DMS53 (cell line): Measurements from ENCODE around the gene EIF5A.
A peak's percentile ranks its signal among the peaks of the same experiment; 100 is the strongest.

Source experiments
- DNase-seq: peaks from one replicate; lab custom pipeline; 2025; lab: John Stamatoyannopoulos, UW

Gene EIF5A

DNA sequence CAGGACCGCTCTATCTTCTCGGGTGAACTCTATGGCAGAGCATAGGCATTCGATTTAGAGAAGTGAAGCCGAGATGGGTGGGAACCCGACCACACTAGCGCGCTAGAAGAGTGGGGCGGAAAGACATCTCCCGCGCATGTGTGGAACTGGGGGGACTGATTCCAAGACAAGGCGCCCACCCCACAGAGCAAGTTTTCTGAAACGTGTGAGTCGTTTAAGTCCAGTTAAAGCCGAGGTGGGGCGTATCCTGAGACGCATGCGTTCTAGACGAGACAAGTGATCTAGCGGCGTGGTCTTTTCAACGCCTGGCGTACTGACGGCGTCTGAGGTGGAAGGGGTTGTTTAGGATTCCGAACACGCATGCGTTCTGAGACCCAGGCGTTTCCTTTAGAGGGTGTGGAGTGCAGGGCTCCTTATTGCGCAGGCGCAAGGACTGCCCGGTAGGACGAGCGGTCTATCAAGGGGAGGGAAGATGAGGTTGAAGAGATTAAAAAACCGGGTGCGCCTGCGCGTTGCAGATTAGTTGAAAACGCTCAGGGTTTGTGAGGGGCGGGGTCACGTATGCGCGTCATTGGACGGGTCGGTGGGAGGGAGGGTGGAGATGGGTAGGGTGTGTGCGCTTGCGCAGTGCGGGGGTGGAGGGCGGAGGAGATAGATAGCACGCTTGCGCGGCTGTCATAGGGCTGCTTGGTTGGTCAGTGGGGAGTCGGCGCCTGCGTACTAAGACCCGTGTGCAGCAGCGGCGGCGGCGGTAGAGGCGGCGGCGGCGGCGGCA, at the start of gene EIF5A:
EIF5A (plus strand) TSS at position 718 of the 775 bp plus-strand sequence. CDS start 2,008 bp downstream, outside the sequence.
- DNase-seq = peak; percentile 100

DNA sequence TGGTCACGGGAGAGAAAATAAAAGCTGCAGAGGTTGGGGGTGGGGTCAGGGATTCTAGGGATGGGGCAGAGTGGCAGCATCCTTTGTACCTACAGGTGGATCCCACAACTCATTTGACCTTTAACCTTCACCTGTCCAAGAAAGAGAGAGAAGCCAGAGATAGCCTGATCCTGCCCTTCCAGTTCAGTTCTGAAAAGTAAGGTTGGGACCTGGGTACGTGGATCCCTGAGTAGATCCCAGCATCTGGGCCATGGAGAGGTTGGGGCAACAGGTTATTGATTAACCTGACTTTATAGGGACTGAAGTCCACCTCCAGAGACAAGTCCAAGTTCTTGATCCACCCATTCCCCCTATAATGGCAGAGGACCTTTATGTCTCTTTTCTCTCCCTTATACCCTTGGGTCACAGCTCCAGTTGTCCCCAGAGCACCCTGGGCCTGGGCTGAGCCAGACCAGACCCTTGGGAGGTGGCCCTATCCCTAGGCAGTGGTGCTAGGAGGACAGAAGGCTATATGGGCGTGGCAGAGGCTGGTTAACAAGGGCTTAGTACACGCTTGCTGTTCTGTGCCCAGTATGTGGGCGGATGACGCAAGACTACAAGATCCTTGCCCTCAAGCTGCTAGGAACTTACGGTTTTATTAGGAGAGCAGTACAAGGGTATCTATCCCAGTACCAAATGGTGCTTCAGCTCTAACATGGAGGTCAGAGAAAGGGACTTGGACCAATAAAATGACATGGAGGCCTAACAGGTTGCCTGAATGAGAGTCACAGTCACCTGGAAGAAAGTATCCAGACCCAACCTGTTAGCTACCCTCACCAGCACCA, 48.5 kb upstream of the EIF5A start:
- peak; percentile 64 for DNase-seq

DNA sequence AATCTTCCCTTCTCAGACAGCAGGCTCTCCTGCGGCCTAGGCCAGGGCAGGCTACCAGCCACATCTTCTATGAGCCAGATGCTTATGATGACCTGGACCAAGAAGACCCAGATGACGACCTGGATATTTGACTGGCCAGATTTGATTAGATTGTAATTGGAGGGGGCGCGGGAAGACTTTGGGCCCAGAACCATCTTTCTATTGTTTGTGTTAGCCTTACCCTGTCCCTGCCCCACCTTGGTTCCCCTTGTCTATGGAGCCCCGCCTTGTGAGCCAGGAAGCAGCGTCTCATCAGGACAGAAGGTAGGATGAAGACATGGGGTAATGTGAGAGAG, 47.9 kb upstream of the EIF5A start:
- no peak for DNase-seq

DNA sequence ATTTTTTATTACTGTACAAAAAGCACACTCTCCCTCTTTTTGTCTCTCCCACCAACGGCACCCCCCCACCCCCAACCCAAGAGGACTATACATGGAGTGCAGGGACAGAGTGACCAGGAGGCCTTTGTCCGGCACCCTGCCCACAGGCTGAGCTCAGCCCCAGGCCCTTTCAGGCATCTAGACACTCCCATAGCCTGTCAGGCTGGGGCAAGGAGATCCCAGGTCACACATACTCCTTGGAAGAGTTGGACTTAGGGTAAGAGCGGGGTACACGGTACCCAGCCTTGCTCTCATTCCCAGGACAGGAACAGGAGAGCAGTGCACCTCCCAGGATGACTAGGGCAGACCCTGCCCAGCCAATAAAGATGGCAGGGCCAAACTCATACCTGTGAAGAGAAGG, 47.3 kb upstream of the EIF5A start:
- DNase-seq = peak; percentile 48

DNA sequence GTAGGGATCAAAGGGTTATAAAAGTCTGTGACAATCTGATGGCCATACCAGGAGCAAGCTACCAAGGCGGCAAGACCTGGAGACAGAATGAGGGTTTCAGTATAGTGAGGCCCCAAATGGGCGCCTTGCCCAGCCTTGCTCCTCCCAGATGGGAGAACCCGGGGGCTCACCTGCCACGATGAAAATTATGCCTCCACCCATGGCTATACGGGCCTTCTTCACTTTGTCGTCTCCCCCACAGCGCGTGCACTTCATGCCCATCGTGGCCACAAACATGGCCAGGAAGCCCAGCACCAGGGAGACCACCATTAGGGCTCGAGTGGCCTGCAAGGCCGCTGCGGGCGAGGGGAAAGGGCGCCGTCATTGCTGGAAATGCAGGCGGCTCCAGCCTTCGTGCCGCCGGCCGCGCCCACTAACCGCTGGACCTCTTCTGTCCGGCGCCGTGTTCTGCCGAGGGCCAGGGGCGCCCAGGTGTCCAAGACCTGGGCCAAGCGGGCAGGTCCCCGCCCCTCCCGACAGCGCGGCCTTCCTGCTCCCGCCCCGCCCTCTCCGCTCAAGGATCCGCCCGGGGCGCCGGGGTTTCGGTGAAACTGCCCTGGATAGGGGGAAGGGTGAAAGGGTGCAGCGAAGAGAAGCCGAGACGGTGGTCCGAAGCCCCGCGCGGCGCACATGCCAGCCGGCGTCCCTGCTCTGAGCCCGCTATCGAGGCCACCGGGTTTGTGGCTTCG, 46.6 kb upstream of the EIF5A start:
- DNase-seq = peak; percentile 96

DNA sequence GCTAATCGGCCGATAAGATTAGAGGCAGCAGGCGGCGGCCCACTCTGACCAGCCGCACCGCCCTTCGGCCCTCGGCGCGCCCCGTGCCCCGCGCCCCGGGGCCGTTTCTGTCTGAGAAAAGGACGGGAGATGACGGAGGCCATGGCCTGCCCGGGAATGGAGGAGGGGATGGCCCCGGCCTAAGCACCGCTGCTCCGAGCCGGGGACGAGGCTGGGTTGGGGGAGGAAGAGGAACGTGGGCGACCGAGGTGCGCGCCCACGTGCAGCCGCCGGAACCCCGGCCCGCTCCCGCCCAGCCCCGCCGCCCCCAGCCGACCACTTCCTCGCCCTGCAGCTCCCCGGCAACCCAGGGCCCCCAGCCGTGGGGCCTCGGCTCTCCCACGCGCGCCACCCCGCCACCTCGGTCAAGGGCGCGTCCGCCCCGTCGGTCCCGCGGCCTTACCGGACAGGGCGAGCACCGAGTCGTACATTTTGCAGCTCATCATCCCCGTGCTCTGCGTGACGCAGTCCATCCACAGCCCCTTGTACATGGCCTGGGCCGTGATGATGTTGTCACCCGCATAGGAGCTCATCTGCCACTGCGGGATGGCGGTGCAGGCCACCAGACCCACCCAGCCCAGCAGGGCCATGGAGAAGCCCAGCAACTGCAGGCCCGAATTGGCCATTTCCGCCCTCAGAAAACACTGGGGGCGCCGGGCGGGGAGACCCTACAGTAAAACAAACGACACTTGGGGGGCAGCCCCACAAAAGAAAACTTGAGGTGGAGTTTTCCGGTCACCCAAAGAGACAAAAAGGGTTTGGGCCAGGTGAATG, 45.8 kb upstream of the EIF5A start:
- peak; percentile 78 for DNase-seq

DNA sequence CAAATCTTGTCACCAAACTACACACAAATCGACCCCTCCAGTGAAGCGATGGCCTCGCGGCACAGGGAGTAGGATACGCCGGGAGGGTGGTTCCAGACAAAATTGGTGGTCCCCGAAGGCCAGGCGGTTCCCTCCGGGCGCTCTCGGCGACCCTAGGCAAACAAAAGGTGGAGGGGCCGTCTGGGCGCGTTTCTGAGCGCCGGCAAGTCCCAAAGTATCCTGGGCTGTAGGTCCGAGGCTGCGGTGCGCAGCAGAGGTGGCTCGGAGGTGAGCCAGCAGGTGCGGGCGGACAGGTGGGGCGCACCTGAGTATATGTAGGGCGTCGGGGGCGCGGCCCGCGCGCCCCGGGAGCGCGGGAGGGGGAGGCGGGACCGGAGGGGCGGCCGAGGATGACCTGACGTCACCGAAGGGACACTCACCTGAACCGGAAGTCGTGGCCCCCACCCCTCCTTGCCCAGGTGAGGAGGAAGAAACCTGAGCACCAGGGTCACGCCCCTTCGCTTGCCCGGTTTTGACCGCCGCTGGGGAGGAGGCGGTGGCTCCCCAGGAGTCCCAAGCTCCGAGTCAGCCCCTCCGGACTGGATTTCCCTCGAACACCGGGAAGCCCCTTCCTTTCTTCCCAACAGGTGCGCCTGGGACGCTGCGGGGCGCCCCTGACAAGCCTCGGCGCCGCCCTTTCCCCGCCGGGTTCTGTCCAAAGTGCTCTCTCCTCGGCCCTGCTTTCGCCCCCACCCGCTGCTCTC, 45.1 kb upstream of the EIF5A start, which contains the start of gene CLDN7:
CLDN7 (minus strand) TSS at position 287 of the 743 bp plus-strand sequence. CDS start 435 bp downstream, outside the sequence.
- DNase-seq = peak; percentile 99

DNA sequence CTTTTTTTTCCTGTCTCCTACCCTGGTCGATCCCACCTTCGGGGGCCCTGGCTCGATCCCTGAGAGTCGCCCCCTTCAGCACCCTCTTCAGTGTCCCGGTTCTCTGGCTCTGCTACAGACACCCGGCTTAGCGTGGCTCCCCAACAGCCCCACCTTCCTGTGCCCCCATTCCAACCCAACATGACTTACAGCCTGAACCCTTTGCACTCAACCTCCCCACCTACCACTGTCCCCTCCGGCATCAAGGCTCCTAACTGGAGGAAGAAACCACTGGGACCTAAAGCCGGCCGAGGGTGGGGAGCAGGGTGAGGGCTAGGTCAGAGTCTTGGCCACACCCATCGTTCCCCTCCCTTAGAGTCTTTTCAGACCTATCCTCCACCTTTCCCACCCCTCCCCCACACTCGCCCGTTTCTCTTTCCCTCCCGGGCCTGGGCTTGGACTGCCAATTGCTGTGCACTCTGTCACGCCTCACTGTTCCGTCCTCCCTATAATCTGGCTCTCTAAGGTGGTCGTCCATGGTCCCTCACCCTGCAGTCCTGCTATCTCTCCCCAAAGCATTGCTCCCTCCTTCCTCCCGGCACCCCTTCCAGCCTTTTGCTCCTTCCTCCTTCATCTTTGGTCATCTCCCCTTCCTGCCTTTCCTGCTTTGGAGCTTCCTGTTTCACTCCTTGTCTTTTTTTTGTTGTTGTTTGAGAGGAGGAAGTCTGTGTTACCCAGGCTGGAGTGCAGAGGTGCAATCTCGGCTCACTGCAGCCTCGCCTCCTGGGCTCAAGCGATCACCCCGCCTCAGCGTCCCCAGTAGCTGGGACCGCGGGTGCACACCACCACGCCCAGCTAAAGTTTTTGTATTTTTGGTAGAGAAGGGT, 44.3 kb upstream of the EIF5A start:
- peak; percentile 83 for DNase-seq

DNA sequence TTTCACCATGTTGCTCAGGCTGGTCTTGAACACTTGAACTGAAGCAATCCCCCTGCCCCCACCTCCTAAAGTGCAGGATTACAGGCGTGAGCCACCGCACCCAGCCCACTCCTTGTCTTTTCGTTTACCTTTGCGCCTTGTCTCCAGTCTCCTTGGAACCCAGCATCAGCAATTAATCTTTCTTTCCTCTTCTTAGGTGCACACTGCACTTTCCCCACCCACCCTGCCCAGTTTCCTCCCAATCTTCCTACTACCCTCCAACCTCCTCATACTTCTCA, 43.7 kb upstream of the EIF5A start:
- DNase-seq = no peak

DNA sequence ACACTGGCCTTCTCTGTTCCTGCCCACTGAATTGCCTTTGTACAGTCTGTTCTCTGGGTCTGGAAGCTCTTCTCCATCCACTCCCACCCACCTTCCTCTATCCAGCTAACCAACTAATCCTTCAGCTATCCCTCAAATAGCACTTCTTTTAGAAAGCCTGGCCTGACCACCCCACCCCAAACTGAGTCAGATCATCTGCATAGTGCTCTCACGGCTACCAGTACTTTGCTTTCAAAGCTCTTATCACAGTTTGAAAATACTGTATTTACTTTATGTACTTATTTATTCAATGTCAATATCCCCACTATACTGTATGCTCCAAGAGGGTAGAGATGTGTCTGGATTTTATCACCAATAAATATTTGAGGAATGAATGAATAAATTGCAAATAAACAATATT, 40.6 kb upstream of the EIF5A start:
- peak; percentile 43 for DNase-seq

DNA sequence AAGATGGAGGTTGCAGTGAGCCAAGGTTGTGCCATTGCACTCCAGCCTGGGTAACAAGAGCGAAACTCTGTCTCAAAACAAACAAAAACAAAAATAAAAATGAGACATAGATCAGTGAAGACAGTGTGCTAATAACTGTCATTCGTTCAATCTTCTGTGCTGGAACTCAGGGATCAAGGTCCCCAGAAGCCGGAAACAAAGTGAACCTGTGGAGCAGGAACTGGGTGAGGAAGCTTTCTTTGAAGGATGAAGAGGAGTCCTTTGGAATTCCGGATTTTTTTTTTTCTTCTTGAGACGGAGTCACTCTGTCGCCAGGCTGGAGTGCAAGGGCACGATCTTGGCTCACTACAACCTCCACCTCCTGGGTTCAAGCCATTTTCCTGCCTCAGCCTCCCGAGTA, 28.0 kb upstream of the EIF5A start:
- DNase-seq = no peak

DNA sequence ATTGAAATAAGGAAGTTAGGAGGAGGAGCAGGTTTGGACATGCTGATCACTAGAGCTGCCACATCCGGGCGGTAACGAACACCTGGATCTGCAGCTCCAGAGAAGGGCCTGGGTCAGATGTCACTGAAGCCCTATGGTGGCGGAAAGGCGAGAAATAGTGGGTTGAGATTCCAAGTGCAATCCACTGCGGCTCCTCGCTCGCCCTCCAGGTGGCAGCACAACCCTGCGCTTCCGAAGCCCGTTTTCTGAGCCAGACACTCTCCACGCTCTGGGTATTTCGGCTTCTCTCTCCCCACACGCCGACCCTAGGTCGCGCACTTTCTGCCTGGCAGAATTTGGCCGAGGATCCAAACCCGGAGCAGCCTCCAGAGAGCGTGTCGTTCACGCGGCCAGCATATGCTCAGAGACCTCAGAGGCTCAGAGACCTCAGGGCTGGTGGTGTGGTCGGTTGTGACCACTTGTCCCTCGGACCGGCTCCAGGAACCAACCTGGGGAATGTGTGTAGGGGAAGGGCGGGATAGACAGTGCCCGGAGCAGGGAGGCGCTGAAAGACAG, 26.8 kb upstream of the EIF5A start:
- DNase-seq = peak; percentile 96

DNA sequence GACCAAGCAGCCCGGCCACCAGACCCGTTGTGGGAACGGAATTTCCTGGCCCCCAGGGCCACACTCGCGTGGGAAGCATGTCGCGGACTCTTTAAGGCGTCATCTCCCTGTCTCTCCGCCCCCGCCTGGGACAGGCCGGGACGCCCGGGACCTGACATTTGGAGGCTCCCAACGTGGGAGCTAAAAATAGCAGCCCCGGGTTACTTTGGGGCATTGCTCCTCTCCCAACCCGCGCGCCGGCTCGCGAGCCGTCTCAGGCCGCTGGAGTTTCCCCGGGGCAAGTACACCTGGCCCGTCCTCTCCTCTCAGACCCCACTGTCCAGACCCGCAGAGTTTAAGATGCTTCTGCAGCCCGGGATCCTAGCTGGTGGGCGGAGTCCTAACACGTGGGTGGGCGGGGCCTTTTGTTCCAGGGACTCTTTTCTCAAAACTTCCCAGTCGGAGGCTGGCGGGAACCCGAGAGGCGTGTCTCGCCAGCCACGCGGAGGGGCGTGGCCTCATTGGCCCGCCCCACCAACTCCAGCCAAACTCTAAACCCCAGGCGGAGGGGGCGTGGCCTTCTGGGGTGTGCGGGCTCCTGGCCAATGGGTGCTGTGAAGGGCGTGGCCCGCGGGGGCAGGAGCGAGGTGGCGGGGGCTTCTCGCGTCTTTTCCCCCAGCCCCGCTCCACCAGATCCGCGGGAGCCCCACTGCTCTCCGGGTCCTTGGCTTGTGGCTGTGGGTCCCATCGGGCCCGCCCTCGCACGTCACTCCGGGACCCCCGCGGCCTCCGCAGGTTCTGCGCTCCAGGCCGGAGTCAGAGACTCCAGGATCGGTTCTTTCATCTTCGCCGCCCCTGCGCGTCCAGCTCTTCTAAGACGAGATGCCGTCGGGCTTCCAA, 26.1 kb upstream of the EIF5A start, which contains the start of gene SLC2A4:
SLC2A4 (plus strand) TSS at position 645 of the 879 bp plus-strand sequence; CDS start at position 862, 217 bp downstream.
- DNase-seq = peak; percentile 98

DNA sequence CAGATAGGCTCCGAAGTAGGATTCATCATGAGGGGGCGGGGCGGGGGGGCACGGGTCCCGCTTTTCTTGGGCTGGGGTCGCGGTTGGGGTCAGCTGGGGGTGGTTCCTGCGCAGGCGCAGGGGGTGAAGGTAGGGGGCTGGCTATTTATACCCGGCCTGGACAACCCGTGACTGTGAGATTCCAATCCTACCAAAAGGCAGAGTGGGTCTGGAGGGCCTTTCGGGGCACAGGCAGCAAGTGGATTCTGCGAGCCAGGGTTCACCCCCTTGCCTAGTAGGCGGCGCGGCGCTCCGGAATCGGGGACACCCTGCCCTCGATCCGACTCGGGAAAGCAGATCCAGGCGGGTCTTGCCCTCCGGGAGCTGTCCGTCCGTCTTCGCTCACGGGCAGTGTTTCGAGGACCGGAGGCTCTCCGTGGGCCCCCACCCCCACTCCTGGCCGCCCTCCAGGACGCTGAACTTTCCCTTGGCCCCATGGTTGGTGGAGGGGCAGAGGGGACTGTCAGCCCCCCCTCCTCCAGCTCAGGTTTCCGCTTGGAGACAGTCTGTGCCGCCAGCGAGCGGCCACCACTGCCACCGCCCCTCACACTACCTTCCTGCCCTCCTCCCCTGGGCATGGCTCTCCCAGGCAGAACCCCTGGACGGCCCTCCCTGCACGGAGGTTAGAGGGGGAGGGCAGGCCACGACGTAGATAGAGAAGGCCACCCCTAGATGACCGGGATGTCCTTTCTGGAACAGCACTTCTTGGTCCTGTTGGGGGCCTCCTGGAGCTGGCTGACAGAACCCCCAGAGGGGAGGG, 25.3 kb upstream of the EIF5A start:
- no peak for DNase-seq

DNA sequence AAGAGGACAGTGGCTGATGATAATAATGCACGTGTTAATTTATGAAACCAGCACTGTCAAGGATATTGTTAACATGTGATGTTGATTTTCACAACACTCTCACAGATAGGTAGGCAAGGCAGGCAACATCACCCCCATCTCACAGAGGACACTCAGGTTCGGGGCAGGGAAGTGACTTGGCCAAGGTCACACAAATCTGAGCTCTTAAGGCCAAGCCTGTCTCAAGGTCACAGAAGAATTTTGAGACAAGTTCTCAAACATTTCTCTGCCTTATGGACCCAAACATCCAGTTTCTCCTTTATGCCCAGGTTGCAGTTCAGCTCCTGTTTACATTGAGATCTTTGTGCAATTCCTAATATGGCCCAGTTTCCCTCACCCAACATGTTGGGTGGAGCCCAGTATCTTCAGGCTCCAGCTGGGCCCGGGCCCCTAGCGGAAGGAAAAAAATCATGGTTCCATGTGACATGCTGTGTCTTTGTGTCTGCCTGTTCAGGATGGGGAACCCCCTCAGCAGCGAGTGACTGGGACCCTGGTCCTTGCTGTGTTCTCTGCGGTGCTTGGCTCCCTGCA, 24.6 kb upstream of the EIF5A start:
- peak; percentile 42 for DNase-seq

DNA sequence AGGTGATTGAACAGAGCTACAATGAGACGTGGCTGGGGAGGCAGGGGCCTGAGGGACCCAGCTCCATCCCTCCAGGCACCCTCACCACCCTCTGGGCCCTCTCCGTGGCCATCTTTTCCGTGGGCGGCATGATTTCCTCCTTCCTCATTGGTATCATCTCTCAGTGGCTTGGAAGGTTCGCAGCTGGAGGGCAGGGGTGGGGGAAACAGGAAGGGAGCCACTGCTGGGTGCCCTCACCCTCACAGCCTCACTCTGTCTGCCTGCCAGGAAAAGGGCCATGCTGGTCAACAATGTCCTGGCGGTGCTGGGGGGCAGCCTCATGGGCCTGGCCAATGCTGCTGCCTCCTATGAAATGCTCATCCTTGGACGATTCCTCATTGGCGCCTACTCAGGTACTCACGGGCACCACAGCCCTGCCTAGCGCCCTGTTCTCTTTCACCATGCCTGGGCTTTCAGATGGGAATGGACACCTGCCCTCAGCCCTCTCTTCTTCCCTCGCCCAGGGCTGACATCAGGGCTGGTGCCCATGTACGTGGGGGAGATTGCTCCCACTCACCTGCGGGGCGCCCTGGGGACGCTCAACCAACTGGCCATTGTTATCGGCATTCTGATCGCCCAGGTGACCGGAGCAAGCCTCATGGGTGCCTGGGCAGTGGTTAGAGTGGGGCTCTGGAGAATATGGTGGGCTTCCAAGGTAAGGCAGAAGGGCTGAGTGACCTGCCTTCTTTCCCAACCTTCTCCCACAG, 23.8 kb upstream of the EIF5A start:
- no peak for DNase-seq

DNA sequence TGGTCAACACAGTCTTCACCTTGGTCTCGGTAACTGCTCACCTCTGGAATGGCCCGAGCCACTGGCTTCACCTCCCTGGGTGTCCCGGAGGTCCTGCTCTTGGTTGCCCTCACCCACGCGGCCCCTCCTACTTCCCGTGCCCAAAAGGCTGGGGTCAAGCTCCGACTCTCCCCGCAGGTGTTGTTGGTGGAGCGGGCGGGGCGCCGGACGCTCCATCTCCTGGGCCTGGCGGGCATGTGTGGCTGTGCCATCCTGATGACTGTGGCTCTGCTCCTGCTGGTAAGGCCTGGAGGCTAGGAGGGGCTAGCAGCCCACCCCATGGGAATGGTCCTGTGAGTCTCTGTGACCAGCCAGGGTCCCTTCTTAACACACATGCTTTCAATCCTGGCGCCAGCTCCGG, 22.5 kb upstream of the EIF5A start:
- no peak for DNase-seq
